Endometrial microvascular endothelial cells (primary cell): ENCODE data around the gene HESX1. TPM values are rescaled to one million over a fixed set of nuclear protein-coding genes. Genes with fewer than 3 reads are reported as not detected.

Source experiments
- in situ Hi-C: cut with HindIII; loops from 2 replicates; pipeline ENCODE4 v1.10.0; 2017; ENCODE audit warnings: low sequenced_read_pairs, low pct_unique_long_range_greater_than_20kb; ENCODE audit errors: inconsistent ontology term
- total RNA-seq: library from RNA; depleted of rRNA; stranded (reverse); fragments of >200 nt; gene quantifications from one replicate; pipeline ENCODE4 v1.2.3, GENCODE V29; 2015; ENCODE audit errors: inconsistent ontology term

Gene HESX1
- total RNA-seq, 1 donor from 2014 or later: not detected

- in situ Hi-C loops: no loop called here
Observed at GRCh38 chr3:57152151-57153143, 47.3 kb downstream of the HESX1 start.

GRCh38 chr3:57151749-57152148 lies 48.0 kb downstream of the HESX1 start:
- in situ Hi-C loops: no loop called here

DNA sequence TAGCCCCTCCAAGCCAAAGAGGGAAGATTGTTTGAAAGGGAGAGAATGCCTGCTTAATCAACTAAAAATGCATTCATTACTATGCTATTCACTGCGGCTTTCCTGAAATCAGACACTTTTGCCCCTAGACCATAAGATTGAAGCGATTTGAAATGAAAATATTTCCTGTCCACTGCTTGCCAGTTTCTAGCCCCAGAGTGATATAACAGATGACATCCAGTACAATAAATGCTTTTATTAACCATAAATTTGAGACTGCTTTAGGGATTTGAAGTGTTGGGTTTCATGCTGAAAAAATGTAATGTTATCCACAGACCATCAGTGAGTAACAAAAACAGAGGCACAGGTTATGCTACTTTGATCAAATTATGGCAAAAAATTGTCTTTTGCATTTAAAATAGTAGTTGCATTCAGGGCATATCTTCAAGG lies 48.7 kb downstream of the HESX1 start:
- in situ Hi-C loops: no loop called here

GRCh38 chr3:57150113-57150581 lies 49.6 kb downstream of the HESX1 start:
- in situ Hi-C loops: no loop called here

Other genes with a start within 250 kb of the HESX1 start
- gene SPATA12, start 139.3 kb downstream of the HESX1 start, total RNA-seq: 0.37 TPM
- gene IL17RD, start 34.6 kb downstream of the HESX1 start, total RNA-seq: 1.6 TPM
- 31.9 TPM for gene APPL1, start 27.8 kb upstream of the HESX1 start, total RNA-seq
- gene ASB14, start 92.7 kb upstream of the HESX1 start, total RNA-seq: not detected